HCT116 (cell line): ENCODE measurements around the gene FKBP10. TPM values are rescaled to one million over a fixed set of nuclear protein-coding genes. Genes with fewer than 3 reads are reported as not detected.

ENCODE experiments used
- ATAC-seq: fragments of 200-7000 bp; cut with Tn5 transposase; 2 replicates; pipeline ENCODE4 v1.9.1; 2020; ENCODE audit warnings: mild to moderate bottlenecking, moderate library complexity
- BruUV-seq: library from RNA; stranded (reverse); fragments of 400-500 nt; replicated peaks from 2 replicates; lab custom pipeline; 2021; lab: Mats Ljungman, UMichigan
- CTCF ChIA-PET: fragments of 300-600 bp; sonication (Branson Sonifier 250); formaldehyde crosslinking; loops from one replicate; lab custom pipeline; 2021; ENCODE audit warnings: antibody characterized with exemption; lab: Charles Lee
- POLR2A ChIA-PET: fragments of 300-600, 350-600 bp; sonication (Branson Sonifier 250); formaldehyde crosslinking; loops from one replicate; lab custom pipeline; 2021; ENCODE audit warnings: antibody characterized with exemption; lab: Charles Lee
- RAD21 ChIA-PET, 2 experiments: fragments of 300-600 bp; sonication (Branson Sonifier 250); formaldehyde crosslinking; loops; one replicate each; lab custom pipeline; 2023; ENCODE audit warnings: low total read pairs in 2 of 2; ENCODE audit not compliant: uncharacterized antibody in 2 of 2, unreplicated experiment in 2 of 2, low non-redundant PET in 1 of 2; lab: Charles Lee
- DNase-seq: peaks from one replicate; pipeline ENCODE4 v3.0.0-alpha.2; 2010; ENCODE audit warnings: low read depth, low spot score
- H2AFZ ChIP-seq: fragments of 200-600 bp; shearing (Covaris generic), sonication (generic); 2 replicates; pipeline ENCODE4 v1.6.1; 2017; ENCODE audit warnings: low read depth, mixed run types, mixed read lengths, antibody characterized with exemption, low read length; ENCODE audit not compliant: poor library complexity, severe bottlenecking
- H3K27ac ChIP-seq: 2 replicates; pipeline ENCODE4 v1.5.1; 2012; ENCODE audit warnings: low read depth, low read length
- H3K27me3 ChIP-seq: fragments of 200-600 bp; sonication (generic); 2 replicates; pipeline ENCODE4 v1.6.1; 2016; ENCODE audit warnings: mixed run types, low read length, mixed read lengths; ENCODE audit not compliant: insufficient read depth
- H3K36me3 ChIP-seq, 2 experiments: fragments of 200-500 bp in 1 of 2; fragments of 200-600 bp in 1 of 2; sonication (Bioruptor generic) in 1 of 2; sonication (generic) in 1 of 2; 2 replicates each; pipeline versions ENCODE4 v1.5.1 to v1.6.1; 2014 to 2016; ENCODE audit warnings: low read length in 2 of 2, inconsistent platforms in 1 of 2, mixed read lengths in 1 of 2, mixed run types in 1 of 2; ENCODE audit not compliant: insufficient read depth in 2 of 2, control insufficient read depth in 1 of 2
- H3K4me1 ChIP-seq, 2 experiments: fragments of 200-600 bp in 1 of 2; sonication (generic) in 1 of 2; 2 replicates each; pipeline versions ENCODE4 v1.5.1 to v1.6.1; 2012 to 2017; ENCODE audit warnings: low read length in 2 of 2, inconsistent platforms in 1 of 2, mild to moderate bottlenecking in 1 of 2, mixed read lengths in 1 of 2, mixed run types in 1 of 2, moderate library complexity in 1 of 2; ENCODE audit not compliant: insufficient read depth in 2 of 2, control insufficient read depth in 1 of 2
- H3K4me2 ChIP-seq: fragments of 200-600 bp; sonication (generic); 2 replicates; pipeline ENCODE4 v1.6.1; 2017; ENCODE audit warnings: mixed run types, low read length, mixed read lengths
- H3K4me3 ChIP-seq, 2 experiments: fragments of 200-600 bp in 1 of 2; sonication (generic) in 1 of 2; replicated peaks in 1 of 2; 2 replicates each; pipeline ENCODE4 v1.5.1; 2011 to 2016; ENCODE audit warnings: low read length in 2 of 2, control low read depth in 1 of 2, low read depth in 1 of 2, mild to moderate bottlenecking in 1 of 2, mixed read lengths in 1 of 2, mixed run types in 1 of 2
- H3K79me2 ChIP-seq: fragments of 200-600 bp; sonication (generic); 2 replicates; pipeline ENCODE4 v1.6.1; 2017; ENCODE audit warnings: mild to moderate bottlenecking, mixed run types, low read length, moderate library complexity, mixed read lengths; ENCODE audit not compliant: insufficient read depth
- H3K9ac ChIP-seq: fragments of 200-600 bp; sonication (generic); 2 replicates; pipeline ENCODE4 v1.6.1; 2016; ENCODE audit warnings: low read length, mixed read lengths
- H3K9me2 ChIP-seq: fragments of 200-600 bp; sonication (generic), shearing (Covaris generic); 2 replicates; pipeline ENCODE4 v1.6.1; 2017; ENCODE audit warnings: mixed run types, mild to moderate bottlenecking, moderate library complexity; ENCODE audit not compliant: insufficient read depth
- H3K9me3 ChIP-seq, 2 experiments: fragments of 200-500 bp in 1 of 2; fragments of 200-600 bp in 1 of 2; sonication (Bioruptor generic) in 1 of 2; sonication (generic) in 1 of 2; 2 replicates each; pipeline ENCODE4 v1.6.1; 2014 to 2017; ENCODE audit warnings: low read length in 2 of 2, mixed read lengths in 2 of 2, inconsistent platforms in 1 of 2, low read depth in 1 of 2, mild to moderate bottlenecking in 1 of 2, mixed run types in 1 of 2, moderate library complexity in 1 of 2; ENCODE audit not compliant: control insufficient read depth in 1 of 2, insufficient read depth in 1 of 2
- H4K20me1 ChIP-seq: fragments of 200-600 bp; sonication (generic), shearing (Covaris generic); 2 replicates; pipeline ENCODE4 v1.6.1; 2017; ENCODE audit warnings: mixed run types, mild to moderate bottlenecking, moderate library complexity; ENCODE audit not compliant: insufficient read depth
- CBX3 ChIP-seq: IDR thresholded peaks from 2 replicates; pipeline ENCODE4 v1.6.1; 2012; ENCODE audit warnings: low read depth
- EZH2phosphoT487 ChIP-seq: fragments of 200-600 bp; IDR thresholded peaks from 2 replicates; pipeline ENCODE4 v1.6.1; 2018; ENCODE audit warnings: antibody characterized with exemption, borderline replicate concordance
- FOSL1 ChIP-seq: IDR thresholded peaks from 2 replicates; pipeline ENCODE4 v1.6.1; 2012; ENCODE audit warnings: low read depth
- POLR2AphosphoS5 ChIP-seq: IDR thresholded peaks from 2 replicates; pipeline ENCODE4 v1.6.1; 2011; ENCODE audit warnings: mild to moderate bottlenecking, low read depth, low read length, moderate library complexity
- RAD21 ChIP-seq: IDR thresholded peaks from 2 replicates; pipeline ENCODE4 v1.6.1; 2012; ENCODE audit warnings: low read depth, mild to moderate bottlenecking
- SIN3A ChIP-seq: IDR thresholded peaks from 2 replicates; pipeline ENCODE4 v1.6.1; 2012; ENCODE audit warnings: low read depth
- SP1 ChIP-seq: IDR thresholded peaks from 2 replicates; pipeline ENCODE4 v1.6.1; 2012; ENCODE audit warnings: low read depth
- ZFX ChIP-seq: fragments of 450-650 bp; IDR thresholded peaks from 2 replicates; pipeline ENCODE4 v1.6.1; 2017
- intact Hi-C: fragments of 100-400 bp; cut with micrococcal nuclease; formaldehyde crosslinking; loops from 2 replicates; pipeline ENCODE4 v1.10.0; 2022
- total RNA-seq: library from RNA; stranded (reverse); gene quantifications from one replicate; pipeline ENCODE4 v1.2.1, GENCODE V29; 2021; ENCODE audit not compliant: unreplicated experiment
- TF ChIP-seq, protein P1 (sequence below): IDR thresholded peaks from 2 replicates; pipeline ENCODE4 v1.6.1; 2012
- TF ChIP-seq, protein P2 (sequence below): IDR thresholded peaks from 2 replicates; pipeline ENCODE4 v1.6.1; 2011; ENCODE audit warnings: mild to moderate bottlenecking, low read length, moderate library complexity; ENCODE audit not compliant: insufficient replicate concordance; ENCODE audit errors: extremely low read depth
- TF ChIP-seq, protein P3 (sequence below), 3 experiments: fragments of 200-600 bp in 1 of 3; sonication (generic) in 1 of 3; IDR thresholded peaks in 2 of 3; conservative IDR thresholded peaks in 1 of 3; 2 replicates each; pipeline ENCODE4 v1.5.1; 2012 to 2017; ENCODE audit warnings: low read depth in 2 of 3, low read length in 2 of 3, antibody characterized with exemption in 1 of 3, borderline replicate concordance in 1 of 3, control low read depth in 1 of 3, mild to moderate bottlenecking in 1 of 3, mixed read lengths in 1 of 3, mixed run types in 1 of 3, moderate library complexity in 1 of 3; ENCODE audit not compliant: insufficient read depth in 1 of 3

Gene FKBP10
- total RNA-seq, 1 experiment from 2014 or later: 78.5 TPM

DNA sequence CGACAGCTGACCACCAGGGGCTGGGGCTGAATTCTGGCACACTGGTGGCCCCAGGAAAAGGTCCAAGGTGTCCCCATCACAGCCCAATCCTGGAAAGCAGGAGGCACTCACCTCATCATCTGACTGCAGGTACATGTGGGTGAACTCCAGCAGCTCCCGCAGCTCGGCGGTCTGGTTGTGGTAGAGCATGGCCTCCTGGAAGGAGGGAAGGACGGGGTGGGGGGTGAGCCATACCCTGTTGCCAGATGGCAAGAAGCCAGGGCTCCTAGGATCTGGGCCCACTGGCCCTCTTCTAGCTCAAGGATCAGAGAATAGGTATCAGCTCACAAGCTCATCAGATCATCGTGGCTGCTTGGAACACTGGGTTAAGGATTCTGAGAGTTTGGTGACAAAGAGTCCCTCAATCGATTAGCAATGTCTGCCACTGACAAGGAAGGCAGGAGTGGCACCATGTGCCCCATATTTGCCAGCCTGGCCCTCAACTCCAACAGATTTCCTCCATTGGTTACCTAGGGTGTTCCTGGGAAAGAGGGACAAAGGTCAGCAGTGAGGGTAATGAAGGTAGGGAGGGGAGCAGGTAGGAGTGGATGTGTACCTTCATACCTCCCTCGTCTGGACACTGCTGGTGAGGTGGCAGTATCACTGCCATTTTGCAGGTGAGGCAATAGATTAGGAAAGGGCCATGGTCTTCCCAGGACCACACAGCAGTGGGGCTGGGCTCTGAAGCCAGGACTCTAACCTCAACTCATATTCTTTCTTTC lies 5.9 kb upstream of the FKBP10 start:
- no TSS peak for BruUV-seq
- Histone ChIP-seq H4K20me1 (no peaks in the 10 kb centered on the region), H3K27me3 (no peaks in the 10 kb centered on the region), H3K9me2 (no peaks in the 10 kb centered on the region), H3K9ac (no peak overlapping the region), H3K4me1 (peaks cover 7 to 23% of the 10 kb centered on the region in 2 experiments; a peak in 3 of 4 replicates), H3K4me2 (no peak overlapping the region), H3K36me3 (no peaks in the 10 kb centered on the region), H3K79me2 (peaks cover 10% of the 10 kb centered on the region; the same call in 1 of the 2 replicates), H3K9me3 (no peaks in the 10 kb centered on the region), H2AFZ (no peak overlapping the region), H3K27ac (no peak overlapping the region), H3K4me3 (no peak overlapping the region)
- intact Hi-C loops: no loop called here
- TF ChIP-seq POLR2AphosphoS5 (0 out of 2 replicates have a peak, but pooled peaks have one; percentile 17), FOSL1 (no peak)
- ChIA-PET RAD21 (no interaction called here), CTCF (no interaction called here), POLR2A (interaction anchor here (1.3 kb wide), 1 partner anchor 20 kb away, joined by 3 read pairs; the partner anchor contains the start of gene JUP)
- DNase-seq (no peak), ATAC-seq (no peak)

DNA sequence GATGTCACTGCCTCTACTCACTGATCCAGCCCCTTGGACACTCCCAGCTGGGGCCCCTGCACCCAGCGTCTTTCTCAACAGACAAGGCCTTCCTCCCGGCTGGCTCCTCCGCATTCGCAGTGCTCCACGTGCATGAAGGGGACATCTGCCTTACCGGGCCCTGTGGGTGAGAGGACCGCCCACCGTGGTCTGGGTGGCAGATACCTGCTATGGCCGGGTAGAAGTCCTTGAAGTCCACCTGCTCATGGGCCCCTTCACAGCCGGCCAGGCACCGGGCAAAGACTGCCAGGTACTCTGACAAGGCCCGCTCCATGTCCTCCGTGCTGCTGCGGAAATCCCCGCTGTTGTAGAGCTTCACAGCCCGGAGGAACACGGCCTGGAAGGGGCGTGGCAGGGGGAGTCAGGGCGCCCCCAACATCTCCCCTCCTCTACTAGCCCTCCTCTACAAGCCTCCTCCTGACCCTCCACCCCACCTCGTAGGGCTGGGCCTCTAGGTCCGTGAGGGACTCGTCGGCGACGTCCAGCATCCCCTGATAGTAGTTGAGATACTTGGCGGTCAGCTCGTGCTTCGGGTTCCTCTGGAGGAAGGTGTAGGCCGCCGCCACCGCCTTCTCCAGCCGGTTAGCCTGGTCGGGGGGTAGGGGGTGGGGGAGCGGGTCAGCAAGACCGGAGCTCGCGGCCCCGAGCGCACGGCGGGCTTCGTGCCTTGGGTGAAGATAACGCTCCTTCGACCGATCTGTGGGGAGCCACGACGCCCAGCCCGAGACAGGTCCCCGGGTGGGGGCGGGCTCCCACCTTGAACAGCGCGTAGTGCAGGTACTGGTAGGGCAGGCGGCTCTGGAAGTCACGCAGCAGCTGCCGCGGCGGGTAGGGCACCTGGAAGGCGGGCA lies 1.9 kb upstream of the FKBP10 start:
- peak overlapping the region; percentile 97 for H3K27ac ChIP-seq
- ChIA-PET CTCF (interaction anchor here (0.6 to 3.5 kb wide), 8 partner anchors 10 to 539 kb away, joined by 3 to 25 read pairs (median 4); partner anchors contain the start of gene JUP), RAD21 (interaction anchor here in 1 of 2 experiments (0.9 to 1.2 kb wide), 2 partner anchors 37 to 73 kb away, joined by 3 read pairs; no protein-coding TSS in a partner anchor), POLR2A (interaction anchor here (0.5 to 2.7 kb wide), 6 partner anchors 10 to 123 kb away, joined by 3 to 11 read pairs (median 4); partner anchors contain the start of genes EIF1 and JUP)
- TSS peak; percentile 39 for BruUV-seq
- H3K9me2 ChIP-seq: no peaks in the 10 kb centered on the region
- peak overlapping the region; percentile 71 for H3K9ac ChIP-seq
- ATAC-seq (peak; percentile 29), DNase-seq (no peak)
- peak overlapping the region; percentile 99 for H3K4me2 ChIP-seq
- intact Hi-C loops: loop anchor here (2.0 kb wide), 1 partner anchor 72 kb away; no protein-coding TSS in a partner anchor
- no peaks in the 10 kb centered on the region for H3K27me3 ChIP-seq
- peaks cover 10 to 41% of the 10 kb centered on the region in 2 experiments; a peak in 3 of 4 replicates for H3K4me1 ChIP-seq
- H3K79me2 ChIP-seq: peaks cover 30% of the 10 kb centered on the region; the same call in 1 of the 2 replicates
- no peak overlapping the region for H2AFZ ChIP-seq
- no peaks in the 10 kb centered on the region for H3K36me3 ChIP-seq
- peak overlapping the region; percentile 66 to 72 for H3K4me3 ChIP-seq
- no peaks in the 10 kb centered on the region for H3K9me3 ChIP-seq
- no peaks in the 10 kb centered on the region for H4K20me1 ChIP-seq
- TF ChIP-seq, protein P1, sequence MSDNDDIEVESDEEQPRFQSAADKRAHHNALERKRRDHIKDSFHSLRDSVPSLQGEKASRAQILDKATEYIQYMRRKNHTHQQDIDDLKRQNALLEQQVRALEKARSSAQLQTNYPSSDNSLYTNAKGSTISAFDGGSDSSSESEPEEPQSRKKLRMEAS: no peak
- TF ChIP-seq, protein P2, sequence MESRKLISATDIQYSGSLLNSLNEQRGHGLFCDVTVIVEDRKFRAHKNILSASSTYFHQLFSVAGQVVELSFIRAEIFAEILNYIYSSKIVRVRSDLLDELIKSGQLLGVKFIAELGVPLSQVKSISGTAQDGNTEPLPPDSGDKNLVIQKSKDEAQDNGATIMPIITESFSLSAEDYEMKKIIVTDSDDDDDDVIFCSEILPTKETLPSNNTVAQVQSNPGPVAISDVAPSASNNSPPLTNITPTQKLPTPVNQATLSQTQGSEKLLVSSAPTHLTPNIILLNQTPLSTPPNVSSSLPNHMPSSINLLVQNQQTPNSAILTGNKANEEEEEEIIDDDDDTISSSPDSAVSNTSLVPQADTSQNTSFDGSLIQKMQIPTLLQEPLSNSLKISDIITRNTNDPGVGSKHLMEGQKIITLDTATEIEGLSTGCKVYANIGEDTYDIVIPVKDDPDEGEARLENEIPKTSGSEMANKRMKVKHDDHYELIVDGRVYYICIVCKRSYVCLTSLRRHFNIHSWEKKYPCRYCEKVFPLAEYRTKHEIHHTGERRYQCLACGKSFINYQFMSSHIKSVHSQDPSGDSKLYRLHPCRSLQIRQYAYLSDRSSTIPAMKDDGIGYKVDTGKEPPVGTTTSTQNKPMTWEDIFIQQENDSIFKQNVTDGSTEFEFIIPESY: no peak
- TF ChIP-seq SIN3A: no peak
- TF ChIP-seq, protein P3, sequence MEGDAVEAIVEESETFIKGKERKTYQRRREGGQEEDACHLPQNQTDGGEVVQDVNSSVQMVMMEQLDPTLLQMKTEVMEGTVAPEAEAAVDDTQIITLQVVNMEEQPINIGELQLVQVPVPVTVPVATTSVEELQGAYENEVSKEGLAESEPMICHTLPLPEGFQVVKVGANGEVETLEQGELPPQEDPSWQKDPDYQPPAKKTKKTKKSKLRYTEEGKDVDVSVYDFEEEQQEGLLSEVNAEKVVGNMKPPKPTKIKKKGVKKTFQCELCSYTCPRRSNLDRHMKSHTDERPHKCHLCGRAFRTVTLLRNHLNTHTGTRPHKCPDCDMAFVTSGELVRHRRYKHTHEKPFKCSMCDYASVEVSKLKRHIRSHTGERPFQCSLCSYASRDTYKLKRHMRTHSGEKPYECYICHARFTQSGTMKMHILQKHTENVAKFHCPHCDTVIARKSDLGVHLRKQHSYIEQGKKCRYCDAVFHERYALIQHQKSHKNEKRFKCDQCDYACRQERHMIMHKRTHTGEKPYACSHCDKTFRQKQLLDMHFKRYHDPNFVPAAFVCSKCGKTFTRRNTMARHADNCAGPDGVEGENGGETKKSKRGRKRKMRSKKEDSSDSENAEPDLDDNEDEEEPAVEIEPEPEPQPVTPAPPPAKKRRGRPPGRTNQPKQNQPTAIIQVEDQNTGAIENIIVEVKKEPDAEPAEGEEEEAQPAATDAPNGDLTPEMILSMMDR (IDR thresholded peaks at IDR 0.05 in 2 of 3, conservative IDR thresholded peaks at IDR 0.05 in 1 of 3; ENCODE audit: borderline replicate concordance in 1 of 3, insufficient read depth in 1 of 3, low read depth in 2 of 3, low read length in 2 of 3): no peak
- no peak for TF ChIP-seq EZH2phosphoT487
- no peak for TF ChIP-seq ZFX
- TF ChIP-seq SP1: no peak
- no peak for TF ChIP-seq RAD21
- TF ChIP-seq CBX3: no peak
- TF ChIP-seq FOSL1: no peak
